GM23338 (cell line): ENCODE measurements around the gene ULBP1. TPM values are rescaled to one million over a fixed set of nuclear protein-coding genes. Genes with fewer than 3 reads are reported as not detected.
"Not testable (repeated sequence)": the region's sequence is repeated elsewhere in the genome, so short reads cannot be mapped to it uniquely, and the experiment has no call there.

Experiments
- ATAC-seq: fragments of 200-7000 bp; cut with Tn5 transposase; 3 replicates; pipeline ENCODE4 v1.9.1; 2020
- DNase-seq: peaks from one replicate; pipeline ENCODE4 v3.0.0-alpha.2; 2015; ENCODE audit warnings: low spot score
- H2AFZ ChIP-seq: fragments of 200-600 bp; sonication (generic); 2 replicates; pipeline ENCODE4 v1.8.0; 2016; ENCODE audit warnings: antibody characterized with exemption, mild to moderate bottlenecking, moderate library complexity
- H3F3A ChIP-seq: fragments of 200-600 bp; sonication (generic); replicated peaks from 2 replicates; pipeline ENCODE4 v1.8.0; 2017; ENCODE audit warnings: antibody characterized with exemption, mixed run types, low read depth
- H3K27ac ChIP-seq: fragments of 200-600 bp; sonication (generic); 2 replicates; pipeline ENCODE4 v1.6.1; 2016; ENCODE audit warnings: low read depth
- H3K27me3 ChIP-seq: fragments of 200-600 bp; sonication (generic); 2 replicates; pipeline ENCODE4 v1.8.0; 2016; ENCODE audit warnings: mild to moderate bottlenecking, mixed run types, moderate library complexity; ENCODE audit not compliant: insufficient read depth
- H3K36me3 ChIP-seq: fragments of 200-600 bp; sonication (generic); 2 replicates; pipeline ENCODE4 v1.8.0; 2016; ENCODE audit warnings: mild to moderate bottlenecking; ENCODE audit not compliant: insufficient read depth
- H3K4me1 ChIP-seq: fragments of 200-600 bp; sonication (generic); 2 replicates; pipeline ENCODE4 v1.8.0; 2016; ENCODE audit warnings: mild to moderate bottlenecking, moderate library complexity; ENCODE audit not compliant: insufficient read depth
- H3K4me2 ChIP-seq: fragments of 200-600 bp; sonication (generic); 2 replicates; pipeline ENCODE4 v1.7.1; 2017; ENCODE audit warnings: mixed run types
- H3K4me3 ChIP-seq: fragments of 200-600 bp; sonication (generic); 2 replicates; pipeline ENCODE4 v1.6.1; 2016; ENCODE audit warnings: mixed run types
- H3K79me2 ChIP-seq: fragments of 200-600 bp; sonication (generic); replicated peaks from 2 replicates; pipeline ENCODE4 v1.8.0; 2017; ENCODE audit warnings: mild to moderate bottlenecking; ENCODE audit not compliant: insufficient read depth
- H3K9me2 ChIP-seq: fragments of 200-600 bp; sonication (generic); 2 replicates; pipeline ENCODE4 v1.8.0; 2017; ENCODE audit not compliant: insufficient read depth
- H4K20me1 ChIP-seq: fragments of 200-600 bp; sonication (generic); replicated peaks from 2 replicates; pipeline ENCODE4 v1.8.0; 2017; ENCODE audit warnings: mild to moderate bottlenecking; ENCODE audit not compliant: insufficient read depth
- H3K27ac Mint-ChIP-seq: 2 replicates; pipeline ENCODE4 v1.8.0; 2020; ENCODE audit warnings: inconsistent platforms, mild to moderate bottlenecking, moderate library complexity, mixed read lengths
- H3K27me3 Mint-ChIP-seq: 3 replicates; pipeline ENCODE4 v1.8.0; 2022; ENCODE audit warnings: low read depth, mild to moderate bottlenecking, moderate library complexity, mixed read lengths, inconsistent platforms; ENCODE audit not compliant: insufficient read depth, poor library complexity
- H3K36me3 Mint-ChIP-seq: 3 replicates; pipeline ENCODE4 v1.8.0; 2021; ENCODE audit warnings: low read depth, mild to moderate bottlenecking, inconsistent platforms, moderate library complexity, mixed read lengths
- H3K4me1 Mint-ChIP-seq: 3 replicates; pipeline ENCODE4 v1.8.0; 2020; ENCODE audit warnings: mild to moderate bottlenecking, inconsistent platforms, mixed read lengths
- H3K4me3 Mint-ChIP-seq: 3 replicates; pipeline ENCODE4 v1.8.0; 2021; ENCODE audit warnings: moderate library complexity, mild to moderate bottlenecking, inconsistent platforms, mixed read lengths
- H3K9me3 Mint-ChIP-seq: 3 replicates; pipeline ENCODE4 v1.8.0; 2020; ENCODE audit warnings: moderate library complexity, mild to moderate bottlenecking, inconsistent platforms, mixed read lengths
- CREB1 ChIP-seq: fragments of 250-450 bp; sonication (Bioruptor Pico); IDR thresholded peaks from 2 replicates; pipeline ENCODE4 v1.5.0; 2020; ENCODE audit warnings: low read depth, mild to moderate bottlenecking, moderate library complexity
- STAT1 ChIP-seq: IDR thresholded peaks from one replicate; pipeline ENCODE4 v1.6.1; 2016; ENCODE audit warnings: antibody characterized with exemption; ENCODE audit not compliant: unreplicated experiment
- polyA plus RNA-seq: library from polyadenylated mRNA; unstranded; fragments of >200 nt; fragmentation: Nextera tagmentation; extraction: Ambion mirVana; gene quantifications from 2 replicates; pipeline ENCODE4 v1.2.1, GENCODE V29; 2016
- total RNA-seq: library from RNA; depleted of rRNA; stranded (reverse); fragments of >200 nt; shearing (Covaris generic); gene quantifications from 2 replicates; pipeline ENCODE4 v1.2.3, GENCODE V29; 2014
- TF ChIP-seq, protein P1 (sequence below): IDR thresholded peaks from 2 replicates; pipeline ENCODE4 v1.6.1; 2016; ENCODE audit warnings: antibody characterized with exemption
- TF ChIP-seq, protein P2 (sequence below): fragments of 250-450 bp; sonication (Bioruptor Pico); IDR thresholded peaks from 2 replicates; pipeline ENCODE4 v1.5.0; 2020; ENCODE audit warnings: mild to moderate bottlenecking, moderate library complexity
- TF ChIP-seq, protein P3 (sequence below): IDR thresholded peaks from one replicate; pipeline ENCODE4 v1.6.1; 2018; ENCODE audit warnings: antibody characterized with exemption; ENCODE audit not compliant: unreplicated experiment

ULBP1 gene
- total and polyA plus RNA-seq, 2 experiments from 2014 or later, result 0.74 to 1.7 TPM

DNA sequence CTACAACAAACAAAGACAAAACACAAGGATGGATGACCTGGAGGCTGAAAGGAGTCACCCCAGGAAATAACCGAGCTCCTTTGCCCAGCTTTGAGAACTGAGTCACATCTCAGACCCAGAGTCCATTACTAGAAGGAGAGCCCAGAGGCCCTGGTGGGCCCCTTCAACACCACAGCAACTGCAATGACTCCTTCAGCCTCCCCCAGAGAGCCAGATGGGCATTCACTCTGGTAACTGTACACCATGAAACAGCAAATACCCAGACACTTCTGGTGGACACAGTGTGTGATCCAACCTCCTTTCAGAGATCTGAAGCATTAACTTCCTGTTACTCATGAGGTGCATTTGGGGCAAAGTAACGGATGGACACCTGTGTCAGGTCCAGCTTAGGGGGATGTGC is 39.0 kb downstream of the ULBP1 start:
- TF ChIP-seq STAT1, result no peak
- TF ChIP-seq, protein P1, sequence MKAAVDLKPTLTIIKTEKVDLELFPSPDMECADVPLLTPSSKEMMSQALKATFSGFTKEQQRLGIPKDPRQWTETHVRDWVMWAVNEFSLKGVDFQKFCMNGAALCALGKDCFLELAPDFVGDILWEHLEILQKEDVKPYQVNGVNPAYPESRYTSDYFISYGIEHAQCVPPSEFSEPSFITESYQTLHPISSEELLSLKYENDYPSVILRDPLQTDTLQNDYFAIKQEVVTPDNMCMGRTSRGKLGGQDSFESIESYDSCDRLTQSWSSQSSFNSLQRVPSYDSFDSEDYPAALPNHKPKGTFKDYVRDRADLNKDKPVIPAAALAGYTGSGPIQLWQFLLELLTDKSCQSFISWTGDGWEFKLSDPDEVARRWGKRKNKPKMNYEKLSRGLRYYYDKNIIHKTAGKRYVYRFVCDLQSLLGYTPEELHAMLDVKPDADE, result no peak
- TF ChIP-seq CREB1 (CRISPR knock-in tag), result no peak
- TF ChIP-seq, protein P2, sequence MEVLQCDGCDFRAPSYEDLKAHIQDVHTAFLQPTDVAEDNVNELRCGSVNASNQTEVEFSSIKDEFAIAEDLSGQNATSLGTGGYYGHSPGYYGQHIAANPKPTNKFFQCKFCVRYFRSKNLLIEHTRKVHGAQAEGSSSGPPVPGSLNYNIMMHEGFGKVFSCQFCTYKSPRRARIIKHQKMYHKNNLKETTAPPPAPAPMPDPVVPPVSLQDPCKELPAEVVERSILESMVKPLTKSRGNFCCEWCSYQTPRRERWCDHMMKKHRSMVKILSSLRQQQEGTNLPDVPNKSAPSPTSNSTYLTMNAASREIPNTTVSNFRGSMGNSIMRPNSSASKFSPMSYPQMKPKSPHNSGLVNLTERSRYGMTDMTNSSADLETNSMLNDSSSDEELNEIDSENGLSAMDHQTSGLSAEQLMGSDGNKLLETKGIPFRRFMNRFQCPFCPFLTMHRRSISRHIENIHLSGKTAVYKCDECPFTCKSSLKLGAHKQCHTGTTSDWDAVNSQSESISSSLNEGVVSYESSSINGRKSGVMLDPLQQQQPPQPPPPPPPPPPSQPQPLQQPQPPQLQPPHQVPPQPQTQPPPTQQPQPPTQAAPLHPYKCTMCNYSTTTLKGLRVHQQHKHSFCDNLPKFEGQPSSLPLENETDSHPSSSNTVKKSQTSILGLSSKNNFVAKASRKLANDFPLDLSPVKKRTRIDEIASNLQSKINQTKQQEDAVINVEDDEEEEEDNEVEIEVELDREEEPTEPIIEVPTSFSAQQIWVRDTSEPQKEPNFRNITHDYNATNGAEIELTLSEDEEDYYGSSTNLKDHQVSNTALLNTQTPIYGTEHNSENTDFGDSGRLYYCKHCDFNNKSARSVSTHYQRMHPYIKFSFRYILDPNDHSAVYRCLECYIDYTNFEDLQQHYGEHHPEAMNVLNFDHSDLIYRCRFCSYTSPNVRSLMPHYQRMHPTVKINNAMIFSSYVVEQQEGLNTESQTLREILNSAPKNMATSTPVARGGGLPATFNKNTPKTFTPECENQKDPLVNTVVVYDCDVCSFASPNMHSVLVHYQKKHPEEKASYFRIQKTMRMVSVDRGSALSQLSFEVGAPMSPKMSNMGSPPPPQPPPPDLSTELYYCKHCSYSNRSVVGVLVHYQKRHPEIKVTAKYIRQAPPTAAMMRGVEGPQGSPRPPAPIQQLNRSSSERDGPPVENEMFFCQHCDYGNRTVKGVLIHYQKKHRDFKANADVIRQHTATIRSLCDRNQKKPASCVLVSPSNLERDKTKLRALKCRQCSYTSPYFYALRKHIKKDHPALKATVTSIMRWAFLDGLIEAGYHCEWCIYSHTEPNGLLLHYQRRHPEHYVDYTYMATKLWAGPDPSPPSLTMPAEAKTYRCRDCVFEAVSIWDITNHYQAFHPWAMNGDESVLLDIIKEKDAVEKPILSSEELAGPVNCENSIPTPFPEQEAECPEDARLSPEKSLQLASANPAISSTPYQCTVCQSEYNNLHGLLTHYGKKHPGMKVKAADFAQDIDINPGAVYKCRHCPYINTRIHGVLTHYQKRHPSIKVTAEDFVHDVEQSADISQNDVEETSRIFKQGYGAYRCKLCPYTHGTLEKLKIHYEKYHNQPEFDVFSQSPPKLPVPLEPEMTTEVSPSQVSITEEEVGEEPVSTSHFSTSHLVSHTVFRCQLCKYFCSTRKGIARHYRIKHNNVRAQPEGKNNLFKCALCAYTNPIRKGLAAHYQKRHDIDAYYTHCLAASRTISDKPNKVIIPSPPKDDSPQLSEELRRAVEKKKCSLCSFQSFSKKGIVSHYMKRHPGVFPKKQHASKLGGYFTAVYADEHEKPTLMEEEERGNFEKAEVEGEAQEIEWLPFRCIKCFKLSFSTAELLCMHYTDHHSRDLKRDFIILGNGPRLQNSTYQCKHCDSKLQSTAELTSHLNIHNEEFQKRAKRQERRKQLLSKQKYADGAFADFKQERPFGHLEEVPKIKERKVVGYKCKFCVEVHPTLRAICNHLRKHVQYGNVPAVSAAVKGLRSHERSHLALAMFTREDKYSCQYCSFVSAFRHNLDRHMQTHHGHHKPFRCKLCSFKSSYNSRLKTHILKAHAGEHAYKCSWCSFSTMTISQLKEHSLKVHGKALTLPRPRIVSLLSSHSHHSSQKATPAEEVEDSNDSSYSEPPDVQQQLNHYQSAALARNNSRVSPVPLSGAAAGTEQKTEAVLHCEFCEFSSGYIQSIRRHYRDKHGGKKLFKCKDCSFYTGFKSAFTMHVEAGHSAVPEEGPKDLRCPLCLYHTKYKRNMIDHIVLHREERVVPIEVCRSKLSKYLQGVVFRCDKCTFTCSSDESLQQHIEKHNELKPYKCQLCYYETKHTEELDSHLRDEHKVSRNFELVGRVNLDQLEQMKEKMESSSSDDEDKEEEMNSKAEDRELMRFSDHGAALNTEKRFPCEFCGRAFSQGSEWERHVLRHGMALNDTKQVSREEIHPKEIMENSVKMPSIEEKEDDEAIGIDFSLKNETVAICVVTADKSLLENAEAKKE, result no peak
- TF ChIP-seq, protein P3, sequence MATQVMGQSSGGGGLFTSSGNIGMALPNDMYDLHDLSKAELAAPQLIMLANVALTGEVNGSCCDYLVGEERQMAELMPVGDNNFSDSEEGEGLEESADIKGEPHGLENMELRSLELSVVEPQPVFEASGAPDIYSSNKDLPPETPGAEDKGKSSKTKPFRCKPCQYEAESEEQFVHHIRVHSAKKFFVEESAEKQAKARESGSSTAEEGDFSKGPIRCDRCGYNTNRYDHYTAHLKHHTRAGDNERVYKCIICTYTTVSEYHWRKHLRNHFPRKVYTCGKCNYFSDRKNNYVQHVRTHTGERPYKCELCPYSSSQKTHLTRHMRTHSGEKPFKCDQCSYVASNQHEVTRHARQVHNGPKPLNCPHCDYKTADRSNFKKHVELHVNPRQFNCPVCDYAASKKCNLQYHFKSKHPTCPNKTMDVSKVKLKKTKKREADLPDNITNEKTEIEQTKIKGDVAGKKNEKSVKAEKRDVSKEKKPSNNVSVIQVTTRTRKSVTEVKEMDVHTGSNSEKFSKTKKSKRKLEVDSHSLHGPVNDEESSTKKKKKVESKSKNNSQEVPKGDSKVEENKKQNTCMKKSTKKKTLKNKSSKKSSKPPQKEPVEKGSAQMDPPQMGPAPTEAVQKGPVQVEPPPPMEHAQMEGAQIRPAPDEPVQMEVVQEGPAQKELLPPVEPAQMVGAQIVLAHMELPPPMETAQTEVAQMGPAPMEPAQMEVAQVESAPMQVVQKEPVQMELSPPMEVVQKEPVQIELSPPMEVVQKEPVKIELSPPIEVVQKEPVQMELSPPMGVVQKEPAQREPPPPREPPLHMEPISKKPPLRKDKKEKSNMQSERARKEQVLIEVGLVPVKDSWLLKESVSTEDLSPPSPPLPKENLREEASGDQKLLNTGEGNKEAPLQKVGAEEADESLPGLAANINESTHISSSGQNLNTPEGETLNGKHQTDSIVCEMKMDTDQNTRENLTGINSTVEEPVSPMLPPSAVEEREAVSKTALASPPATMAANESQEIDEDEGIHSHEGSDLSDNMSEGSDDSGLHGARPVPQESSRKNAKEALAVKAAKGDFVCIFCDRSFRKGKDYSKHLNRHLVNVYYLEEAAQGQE, result no peak
- Histone ChIP-seq H3K9me2 (no peaks in the 10 kb centered on the region), H3K4me3 (no peak overlapping the region), H3K27me3 (peaks cover 52% of the 10 kb centered on the region), H3F3A (no peaks in the 10 kb centered on the region), H3K27ac (no peak overlapping the region), H3K4me2 (no peak overlapping the region), H3K79me2 (no peaks in the 10 kb centered on the region), H3K4me1 (no peaks in the 10 kb centered on the region), H2AFZ (no peak overlapping the region), H3K36me3 (no peaks in the 10 kb centered on the region), H4K20me1 (no peaks in the 10 kb centered on the region)
- no peak for ATAC-seq
- H3K4me3 Mint-ChIP-seq, result no peak overlapping the region
- peaks cover 54% of the 10 kb centered on the region for H3K27me3 Mint-ChIP-seq
- no peak for DNase-seq
- no peaks in the 10 kb centered on the region; the same call in 2 of the 3 replicates for H3K9me3 Mint-ChIP-seq
- H3K4me1 Mint-ChIP-seq, result peaks cover 7% of the 10 kb centered on the region
- H3K27ac Mint-ChIP-seq, result no peak overlapping the region
- H3K36me3 Mint-ChIP-seq, result peaks cover 3% of the 10 kb centered on the region; the same call in 1 of the 3 replicates

DNA sequence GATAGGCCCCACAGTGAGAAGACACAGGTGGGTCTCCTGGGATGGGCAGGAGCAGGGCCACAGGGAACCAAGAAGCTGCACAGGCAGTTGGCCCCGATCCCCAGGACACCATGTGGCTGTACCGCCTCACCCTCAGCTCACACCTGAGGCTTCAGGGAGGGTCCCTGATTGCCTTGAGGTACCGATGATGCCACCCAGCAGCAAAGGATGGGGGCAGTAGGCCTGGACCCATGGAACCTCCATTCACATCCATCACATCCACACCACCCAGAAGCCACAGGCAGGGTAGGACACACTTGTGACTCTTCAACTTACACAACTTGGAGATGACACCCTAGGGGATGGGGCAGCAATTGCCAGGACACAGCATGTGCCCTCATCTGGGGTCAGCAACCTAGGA is 39.9 kb downstream of the ULBP1 start:
- not testable (repeated sequence) for H3K4me1 ChIP-seq, H3F3A ChIP-seq, H3K4me1 Mint-ChIP-seq, H2AFZ ChIP-seq, H3K9me3 Mint-ChIP-seq, DNase-seq, H3K27ac ChIP-seq, H3K9me2 ChIP-seq, H3K36me3 ChIP-seq, H3K36me3 Mint-ChIP-seq, H3K79me2 ChIP-seq, H3K27ac Mint-ChIP-seq, ATAC-seq, H4K20me1 ChIP-seq, H3K4me3 ChIP-seq
- Mint-ChIP-seq H3K27me3 (peaks cover 56% of the 10 kb centered on the region), H3K4me3 (peak overlapping the region; percentile 93)
- Histone ChIP-seq H3K27me3 (peaks cover 61% of the 10 kb centered on the region), H3K4me2 (0 out of 2 replicates have a peak overlapping the region, but pooled peaks have one; percentile 85)
